Measurements from ENCODE around the gene PITRM1.

Gene PITRM1

DNA sequence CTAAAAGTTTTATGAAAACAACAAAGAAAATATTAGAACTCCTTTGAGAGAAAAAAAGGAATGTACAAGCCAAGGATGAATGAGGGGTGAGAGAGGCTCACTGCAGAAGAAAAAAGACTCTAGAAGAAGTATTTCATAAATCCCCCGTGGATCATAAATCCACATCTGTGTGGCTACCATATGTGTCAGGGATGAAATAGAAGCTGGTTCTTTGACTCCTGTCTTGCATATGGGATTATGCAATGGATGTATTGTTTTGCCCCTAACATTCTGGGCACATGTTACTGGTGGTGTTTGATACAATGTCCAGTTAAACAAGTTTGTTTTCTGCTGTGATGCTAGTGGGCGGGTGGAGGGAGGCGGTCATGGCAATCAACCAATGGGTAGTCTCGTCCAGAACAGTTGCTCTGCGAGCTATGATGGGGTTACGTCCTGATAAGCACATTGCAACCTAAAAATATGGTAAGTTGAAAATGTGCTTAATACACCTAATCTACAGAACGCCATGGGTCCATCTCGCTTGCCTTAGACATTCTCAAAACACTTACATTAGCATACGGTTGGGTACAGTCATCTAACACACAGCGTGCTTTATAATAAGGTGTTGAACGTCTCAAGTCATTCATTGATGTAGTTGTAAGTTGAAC is 34.1 kb upstream of the PITRM1 start:
- TF ChIP-seq, protein P1, sequence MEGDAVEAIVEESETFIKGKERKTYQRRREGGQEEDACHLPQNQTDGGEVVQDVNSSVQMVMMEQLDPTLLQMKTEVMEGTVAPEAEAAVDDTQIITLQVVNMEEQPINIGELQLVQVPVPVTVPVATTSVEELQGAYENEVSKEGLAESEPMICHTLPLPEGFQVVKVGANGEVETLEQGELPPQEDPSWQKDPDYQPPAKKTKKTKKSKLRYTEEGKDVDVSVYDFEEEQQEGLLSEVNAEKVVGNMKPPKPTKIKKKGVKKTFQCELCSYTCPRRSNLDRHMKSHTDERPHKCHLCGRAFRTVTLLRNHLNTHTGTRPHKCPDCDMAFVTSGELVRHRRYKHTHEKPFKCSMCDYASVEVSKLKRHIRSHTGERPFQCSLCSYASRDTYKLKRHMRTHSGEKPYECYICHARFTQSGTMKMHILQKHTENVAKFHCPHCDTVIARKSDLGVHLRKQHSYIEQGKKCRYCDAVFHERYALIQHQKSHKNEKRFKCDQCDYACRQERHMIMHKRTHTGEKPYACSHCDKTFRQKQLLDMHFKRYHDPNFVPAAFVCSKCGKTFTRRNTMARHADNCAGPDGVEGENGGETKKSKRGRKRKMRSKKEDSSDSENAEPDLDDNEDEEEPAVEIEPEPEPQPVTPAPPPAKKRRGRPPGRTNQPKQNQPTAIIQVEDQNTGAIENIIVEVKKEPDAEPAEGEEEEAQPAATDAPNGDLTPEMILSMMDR (conservative IDR thresholded peaks at IDR 0.05): no peak
- TF ChIP-seq ZFX (IDR thresholded peaks at IDR 0.05): no peak
- H3K27ac ChIP-seq: no peak overlapping the region

DNA sequence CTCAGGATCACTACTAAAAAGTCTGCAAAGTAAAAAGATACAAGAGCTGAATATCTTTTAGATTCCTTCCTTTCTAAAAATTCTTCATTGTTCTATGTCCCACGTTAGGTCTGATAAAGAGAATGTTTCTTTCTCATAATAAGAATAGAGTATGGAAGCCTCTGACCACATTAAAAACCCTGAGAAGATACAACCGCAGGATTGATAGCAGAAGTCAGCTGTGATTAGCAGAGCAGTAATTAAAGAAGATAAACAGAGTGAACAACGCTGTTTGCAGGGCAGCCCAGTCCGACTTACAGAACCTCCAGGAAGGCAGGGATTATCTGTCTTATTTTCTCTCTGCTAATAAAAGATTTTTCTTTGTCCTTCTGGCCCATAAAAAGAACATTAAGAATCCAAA is 31.4 kb upstream of the PITRM1 start:
- TF ChIP-seq ZFX (IDR thresholded peaks at IDR 0.05): no peak
- TF ChIP-seq, protein P1 (conservative IDR thresholded peaks at IDR 0.05): no peak
- H3K27ac ChIP-seq: no peak overlapping the region

DNA sequence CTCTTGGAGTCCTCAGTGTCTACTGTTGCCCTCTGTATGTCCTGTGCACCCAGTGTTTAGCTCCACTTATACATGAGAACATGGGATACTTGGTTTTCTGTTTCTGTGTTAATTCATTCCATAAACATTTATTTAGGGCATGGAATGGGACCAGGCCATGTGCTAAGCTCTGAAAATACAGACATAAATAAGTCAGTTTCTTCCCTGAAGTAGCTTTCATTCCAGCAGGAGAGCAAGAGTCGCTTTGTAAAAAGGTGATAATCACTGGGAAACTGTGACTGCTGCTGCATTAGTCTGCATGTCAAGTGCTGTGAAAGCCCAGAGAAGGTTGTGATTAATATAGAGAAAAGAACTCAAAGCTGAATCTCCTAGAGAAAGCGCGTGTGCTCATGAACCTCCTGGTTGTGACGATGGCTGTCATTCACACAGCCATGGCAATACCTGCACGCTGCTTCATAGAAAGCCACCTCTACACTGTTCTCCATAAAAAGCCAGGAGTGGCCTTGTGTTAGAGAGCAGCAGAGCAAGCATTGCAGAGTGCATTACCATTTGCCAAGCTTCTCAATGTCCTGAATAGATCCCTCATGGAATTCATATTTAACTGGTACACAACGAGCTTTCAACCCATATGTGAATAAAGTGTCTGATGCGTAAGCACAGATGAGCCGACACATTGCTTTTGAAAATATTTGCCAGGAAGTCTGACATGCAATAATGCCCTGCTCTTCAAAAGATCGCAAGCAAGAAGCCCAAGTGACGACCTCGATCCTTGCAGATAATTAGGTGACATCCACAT is 30.6 kb upstream of the PITRM1 start:
- no peak overlapping the region for H3K27ac ChIP-seq
- TF ChIP-seq, protein P1 (conservative IDR thresholded peaks at IDR 0.05): no peak
- TF ChIP-seq ZFX (IDR thresholded peaks at IDR 0.05): no peak

DNA sequence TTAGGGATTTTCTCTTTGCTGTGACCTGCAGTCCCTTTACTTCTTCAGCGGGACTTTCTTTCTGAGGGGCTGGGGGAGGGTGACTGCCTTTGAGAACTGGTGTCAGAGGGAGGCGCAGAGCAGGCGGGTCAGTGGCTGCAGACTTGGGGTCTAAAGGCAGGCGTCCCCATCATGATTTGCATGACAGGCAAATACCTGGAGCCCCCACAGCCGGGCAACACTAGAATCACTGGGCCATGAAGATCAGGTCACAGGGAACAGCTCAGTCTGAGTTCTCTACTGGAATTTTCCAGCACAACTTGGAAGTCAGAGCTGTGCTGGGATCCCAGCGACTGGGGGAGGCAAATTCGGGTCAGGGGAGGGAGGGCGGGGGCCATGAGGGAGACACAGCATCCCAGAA is 29.2 kb upstream of the PITRM1 start:
- no peak overlapping the region for H3K27ac ChIP-seq
- no peak for TF ChIP-seq ZFX (IDR thresholded peaks at IDR 0.05)
- TF ChIP-seq, protein P1 (conservative IDR thresholded peaks at IDR 0.05): no peak

DNA sequence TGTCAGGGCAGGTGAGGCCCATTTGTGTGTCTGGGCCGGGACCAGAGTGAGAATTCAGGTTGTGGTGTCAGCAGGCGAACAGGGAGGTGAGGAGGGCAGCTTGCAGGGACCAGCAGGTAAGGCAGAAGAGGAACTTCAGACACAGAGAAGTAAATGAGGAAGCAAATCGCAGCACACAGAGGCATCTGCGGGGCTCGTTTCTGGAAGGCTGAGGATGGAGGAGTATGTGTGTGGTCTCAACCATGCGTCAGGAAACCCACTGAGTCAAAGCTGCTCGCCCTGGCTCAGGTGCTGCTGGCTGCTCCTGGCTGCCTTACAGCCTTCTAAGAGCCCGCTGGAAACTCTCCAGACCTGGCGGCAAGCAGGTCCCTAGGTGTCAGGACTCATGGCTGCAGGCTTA is 26.9 kb upstream of the PITRM1 start:
- H3K27ac ChIP-seq: no peak overlapping the region
- TF ChIP-seq ZFX (IDR thresholded peaks at IDR 0.05): no peak
- TF ChIP-seq, protein P1 (conservative IDR thresholded peaks at IDR 0.05): no peak

DNA sequence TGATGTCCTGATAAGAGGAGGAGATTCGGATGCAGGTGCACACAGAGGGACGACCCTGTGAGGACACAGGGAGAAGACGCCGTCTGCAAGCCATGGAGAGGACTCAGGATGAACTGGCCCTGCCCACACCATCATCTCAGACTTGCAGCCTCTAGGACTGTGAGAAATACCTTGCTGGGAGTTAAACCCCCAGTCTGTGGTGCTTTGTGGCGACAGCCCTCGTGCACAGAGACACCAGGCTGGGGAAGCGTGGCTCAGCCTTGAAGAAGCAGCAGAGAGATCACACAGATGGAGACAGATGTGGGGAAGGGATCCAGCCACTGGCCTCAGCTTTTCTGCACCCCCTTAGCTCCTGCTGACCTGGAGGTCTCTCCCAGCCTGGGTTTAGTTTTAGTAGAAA is 26.3 kb upstream of the PITRM1 start:
- no peak overlapping the region for H3K27ac ChIP-seq
- TF ChIP-seq ZFX (IDR thresholded peaks at IDR 0.05): no peak
- TF ChIP-seq, protein P1 (conservative IDR thresholded peaks at IDR 0.05): no peak

DNA sequence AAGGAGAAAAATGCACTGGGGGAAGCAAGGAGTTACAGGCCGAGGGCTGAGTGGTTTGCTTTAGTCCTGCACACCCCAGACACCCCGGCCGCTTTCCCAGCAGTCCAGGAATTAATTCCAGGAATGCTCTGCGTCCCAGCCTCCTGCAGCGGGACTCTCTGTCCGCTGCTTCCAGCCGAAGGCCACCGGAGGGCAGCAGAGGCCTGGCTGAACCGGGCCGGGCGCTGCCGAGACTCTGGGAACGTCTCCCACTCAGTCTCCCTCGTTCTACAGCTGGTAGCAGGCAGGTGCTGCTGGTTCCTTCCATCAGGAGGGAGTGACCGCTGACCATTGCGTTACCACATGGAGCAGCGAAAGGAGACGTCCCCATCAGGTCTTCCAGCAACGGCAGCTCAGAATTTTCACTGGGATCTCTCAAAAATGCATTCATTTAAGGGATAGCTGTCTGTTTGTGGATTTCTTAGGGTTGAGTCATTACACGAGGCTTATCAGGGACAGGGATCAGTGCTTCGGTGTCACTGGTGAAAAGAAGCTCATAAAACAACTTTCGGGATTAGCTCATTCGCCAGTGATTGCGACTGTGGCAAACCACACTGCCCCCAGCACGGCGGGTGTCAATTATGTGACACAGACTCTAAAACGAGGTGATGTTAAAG is 24.9 kb upstream of the PITRM1 start:
- no peak overlapping the region for H3K27ac ChIP-seq
- TF ChIP-seq ZFX (IDR thresholded peaks at IDR 0.05): no peak
- TF ChIP-seq, protein P1 (conservative IDR thresholded peaks at IDR 0.05): peak; percentile 96
